Measurements from ENCODE around the gene FHL5.
A peak's percentile ranks its signal among the peaks of the same experiment; 100 is the strongest.
"Not testable (repeated sequence)": the region's sequence is repeated elsewhere in the genome, so short reads cannot be mapped to it uniquely, and the experiment has no call there.

Gene FHL5, protein sequence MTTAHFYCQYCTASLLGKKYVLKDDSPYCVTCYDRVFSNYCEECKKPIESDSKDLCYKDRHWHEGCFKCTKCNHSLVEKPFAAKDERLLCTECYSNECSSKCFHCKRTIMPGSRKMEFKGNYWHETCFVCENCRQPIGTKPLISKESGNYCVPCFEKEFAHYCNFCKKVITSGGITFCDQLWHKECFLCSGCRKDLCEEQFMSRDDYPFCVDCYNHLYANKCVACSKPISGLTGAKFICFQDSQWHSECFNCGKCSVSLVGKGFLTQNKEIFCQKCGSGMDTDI

GRCh38 chr6:96562886-96563285, at the start of gene FHL5:
TSS of gene FHL5 (plus strand) at chr6:96563128. CDS start at chr6:96603614, 40,486 bp downstream.
- no peak for DNase-seq (ENCODE audit: low read depth)

- DNase-seq (ENCODE audit: low read depth): peak; percentile 46
Measured at GRCh38 chr6:96520171-96521115, 42.5 kb upstream of the FHL5 start.

DNA sequence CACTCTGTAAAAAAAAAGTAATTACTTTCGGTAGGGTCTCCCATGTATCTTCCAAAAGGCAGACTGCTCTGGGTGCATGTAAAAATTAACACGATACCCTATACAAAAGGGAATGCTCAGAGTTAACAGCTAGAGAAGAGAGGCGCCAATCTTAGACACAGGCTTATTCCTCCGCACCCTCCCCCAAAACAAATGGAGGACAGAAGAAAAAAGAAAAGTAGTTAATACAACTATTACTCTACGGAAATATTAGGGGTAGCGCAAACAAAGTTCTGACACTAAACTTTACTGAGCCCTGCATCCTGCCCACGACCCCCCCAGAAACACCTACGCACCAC, 41.7 kb upstream of the FHL5 start:
- DNase-seq (ENCODE audit: low read depth): no peak

- DNase-seq (ENCODE audit: low read depth): peak; percentile 94
Measured at GRCh38 chr6:96521644-96522464, 41.1 kb upstream of the FHL5 start, which contains the start of gene UFL1. TSS of gene UFL1 (plus strand) at chr6:96521806. CDS start at chr6:96521874, 68 bp downstream.

DNA sequence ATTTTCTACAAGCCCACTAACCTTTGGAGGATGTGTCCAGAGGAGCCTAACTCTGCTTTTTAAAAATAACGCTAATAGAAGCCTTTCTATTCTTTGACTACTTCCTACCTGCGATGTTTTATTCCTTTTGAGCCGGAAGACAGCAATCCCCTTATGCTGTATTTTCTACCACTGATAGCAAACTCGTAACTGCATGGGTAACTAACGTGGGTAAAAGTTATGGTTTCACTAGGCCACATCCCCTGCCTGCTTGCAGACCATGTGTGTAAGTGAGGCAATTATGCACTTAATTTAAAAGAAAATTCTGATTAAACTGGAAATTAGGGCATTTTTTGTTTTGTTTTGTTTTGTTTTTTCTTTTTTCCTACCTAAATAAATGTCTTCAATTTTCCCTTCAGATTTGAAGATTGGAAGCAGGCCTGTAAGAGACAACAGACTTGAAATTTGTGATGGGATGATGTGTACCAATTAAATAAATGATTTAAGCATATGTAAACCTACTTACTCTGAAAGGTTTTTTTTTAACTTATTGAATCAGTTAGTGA, 40.4 kb upstream of the FHL5 start:
- peak; percentile 34 for DNase-seq (ENCODE audit: low read depth)

DNA sequence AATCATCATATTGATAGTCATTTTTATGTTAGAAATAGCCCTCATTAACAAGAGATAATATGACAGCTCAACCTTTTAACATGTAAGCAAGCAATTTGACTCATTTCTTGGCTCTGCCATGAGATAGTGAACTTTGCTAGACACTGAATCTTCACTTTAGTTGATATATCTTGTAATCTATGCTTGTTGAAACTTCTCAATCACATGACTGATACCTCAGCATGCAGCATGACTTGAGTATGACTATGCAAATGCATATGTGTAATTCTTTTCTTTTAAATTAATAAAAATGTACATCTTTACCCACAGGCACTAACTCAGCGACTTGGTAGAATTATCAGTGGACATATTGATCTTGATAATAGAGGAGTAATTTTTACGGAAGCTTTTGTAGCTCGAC, 34.7 kb upstream of the FHL5 start:
- no peak for DNase-seq (ENCODE audit: low read depth)

DNA sequence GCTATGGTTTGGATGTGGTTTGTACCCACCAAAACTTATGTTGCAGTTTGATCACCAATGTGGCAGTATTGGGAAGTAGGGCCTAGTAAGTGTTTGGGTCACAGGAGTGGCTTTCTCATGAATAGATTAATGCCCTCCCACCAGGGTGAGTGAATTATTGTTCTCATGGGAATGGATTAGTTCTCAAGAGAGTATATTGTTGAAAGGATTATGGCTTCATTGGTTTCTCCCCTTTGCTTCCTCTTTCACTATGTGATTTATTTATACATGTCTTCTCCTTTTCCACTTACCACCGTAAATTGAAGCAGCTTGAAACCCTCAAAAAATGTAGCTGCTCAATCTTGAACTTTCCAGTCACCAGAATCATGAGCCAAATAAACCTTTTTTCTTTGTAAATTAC, 30.5 kb upstream of the FHL5 start:
- no peak for DNase-seq (ENCODE audit: low read depth)

GRCh38 chr6:96537726-96538125, 25.2 kb upstream of the FHL5 start:
- no peak for DNase-seq (ENCODE audit: low read depth)

DNA sequence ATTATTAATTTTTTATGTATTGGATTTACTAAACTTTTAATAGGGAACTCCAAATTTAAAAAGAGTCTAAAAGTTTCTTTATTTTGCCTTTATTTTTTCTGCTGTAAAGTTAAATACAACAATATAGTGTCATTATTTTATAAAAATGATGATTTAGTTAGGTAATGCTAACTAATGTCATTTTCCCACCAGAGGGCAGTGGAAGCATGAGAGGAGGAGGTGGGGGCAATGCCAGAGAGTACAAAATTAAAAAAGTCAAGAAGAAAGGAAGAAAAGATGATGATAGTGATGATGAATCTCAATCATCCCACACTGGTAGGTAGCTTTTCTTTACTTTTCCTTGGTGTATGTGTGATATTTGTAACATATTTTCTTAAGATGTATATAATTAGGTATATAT, 20.2 kb upstream of the FHL5 start:
- DNase-seq (ENCODE audit: low read depth): peak; percentile 8

GRCh38 chr6:96545882-96546281, 17.0 kb upstream of the FHL5 start:
- DNase-seq (ENCODE audit: low read depth): no peak

GRCh38 chr6:96547654-96548053, 15.3 kb upstream of the FHL5 start:
- DNase-seq (ENCODE audit: low read depth): no peak

GRCh38 chr6:96554558-96554957, 8.4 kb upstream of the FHL5 start:
- no peak for DNase-seq (ENCODE audit: low read depth)

DNA sequence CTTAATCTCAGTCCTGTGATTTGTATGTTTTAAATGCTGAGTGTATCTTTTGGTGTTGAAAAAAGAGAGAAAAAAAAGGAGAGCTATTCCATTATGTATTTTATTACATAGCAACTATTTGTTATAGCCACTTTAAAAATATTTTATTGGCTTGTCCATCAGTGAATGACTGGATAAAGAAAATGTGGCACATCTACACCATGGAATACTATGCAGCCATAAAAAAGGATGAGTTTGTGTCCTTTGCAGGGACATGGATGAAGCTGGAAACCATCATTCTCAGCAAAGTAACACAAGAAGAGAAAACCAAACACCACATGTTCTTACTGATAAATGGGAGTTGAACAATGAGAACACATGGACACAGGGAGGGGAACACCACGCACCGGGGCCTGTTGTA, 3.2 kb upstream of the FHL5 start:
- not testable (repeated sequence) for DNase-seq (ENCODE audit: low read depth)

- no peak for DNase-seq (ENCODE audit: low read depth)
Measured at GRCh38 chr6:96563853-96564252, 925 bp downstream of the FHL5 start.

- DNase-seq (ENCODE audit: low read depth): no peak
Measured at GRCh38 chr6:96570053-96570452, 7.1 kb downstream of the FHL5 start.

DNA sequence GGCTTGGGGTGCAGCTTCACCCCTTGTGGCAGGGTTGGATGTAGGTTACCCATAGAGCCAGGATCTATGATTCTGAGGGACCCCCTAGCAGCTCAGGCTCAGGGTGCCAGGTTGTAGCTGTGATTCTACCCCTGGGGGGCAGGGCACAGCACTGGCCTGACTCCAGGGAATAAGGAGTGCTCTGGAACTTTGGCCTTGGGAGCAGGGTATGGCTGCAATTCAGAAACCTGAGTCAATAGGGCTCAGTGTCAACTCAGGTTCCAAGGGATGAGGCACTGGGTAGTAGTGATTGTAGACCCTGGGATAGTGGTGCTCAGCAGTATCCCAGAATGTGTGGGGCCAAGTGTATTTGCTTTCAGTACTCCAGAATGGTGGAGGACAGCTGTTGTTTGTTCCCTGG, 8.6 kb downstream of the FHL5 start:
- DNase-seq (ENCODE audit: low read depth): no peak

DNA sequence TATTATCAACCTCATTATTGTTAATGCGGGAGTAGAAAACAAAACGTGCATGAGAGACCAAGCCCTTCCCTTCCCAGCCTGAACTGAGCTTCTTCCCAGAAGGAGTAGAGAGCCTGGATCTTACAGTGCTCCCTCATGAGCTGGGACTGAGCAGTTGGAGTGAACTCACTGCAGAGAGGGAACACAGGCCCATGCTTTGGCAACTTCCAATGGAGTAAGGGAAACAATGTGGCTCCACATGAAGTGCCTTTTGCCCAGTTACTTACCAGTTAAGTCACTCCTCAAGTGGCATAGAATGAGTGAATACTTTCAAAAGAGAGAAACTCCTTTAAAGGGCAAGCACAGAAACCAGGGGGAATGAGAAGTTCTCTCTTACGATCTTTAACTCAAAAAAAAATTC, 12.4 kb downstream of the FHL5 start:
- no peak for DNase-seq (ENCODE audit: low read depth)

- DNase-seq (ENCODE audit: low read depth): no peak
Measured at GRCh38 chr6:96576221-96576620, 13.3 kb downstream of the FHL5 start.

- no peak for DNase-seq (ENCODE audit: low read depth)
Measured at GRCh38 chr6:96582021-96582420, 19.1 kb downstream of the FHL5 start.

DNA sequence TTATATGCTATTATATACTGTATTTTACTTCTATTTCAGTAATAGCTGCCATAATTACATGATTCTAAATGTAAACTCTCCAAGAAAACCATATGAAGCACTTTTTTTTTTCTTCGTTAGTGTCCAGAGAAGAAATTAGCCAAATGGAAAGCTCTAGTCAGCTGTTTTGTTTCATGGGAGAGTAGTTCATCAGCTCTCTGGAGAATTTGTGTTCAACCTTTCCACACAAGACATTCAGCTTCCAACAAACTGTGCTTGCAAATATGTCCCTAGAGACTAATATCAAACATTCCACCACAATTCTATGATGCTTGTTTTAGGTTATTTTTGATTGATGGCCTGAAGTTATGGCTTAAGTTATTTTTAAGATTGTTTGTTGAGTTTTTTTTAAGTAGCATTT, 19.5 kb downstream of the FHL5 start:
- no peak for DNase-seq (ENCODE audit: low read depth)

DNA sequence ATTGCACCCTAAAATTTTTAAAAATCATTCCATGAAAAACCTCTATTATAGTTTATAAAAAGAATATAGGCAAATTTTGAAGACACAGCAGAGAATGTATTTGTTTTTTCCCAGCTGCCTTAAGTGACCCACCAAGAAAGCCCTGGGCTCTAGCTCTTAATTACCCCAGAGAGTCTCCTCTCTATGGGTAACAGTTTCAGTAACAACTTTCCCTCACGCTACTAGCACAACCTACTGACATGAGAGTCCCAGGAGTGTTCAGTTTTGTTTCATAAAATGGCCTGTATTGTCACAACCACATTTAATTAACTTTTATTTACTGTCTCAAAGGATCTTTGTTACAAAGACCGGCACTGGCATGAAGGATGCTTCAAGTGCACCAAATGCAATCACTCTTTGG, 41.5 kb downstream of the FHL5 start:
- DNase-seq (ENCODE audit: low read depth): no peak

GRCh38 chr6:96608074-96608473, 45.1 kb downstream of the FHL5 start:
- no peak for DNase-seq (ENCODE audit: low read depth)
